Measurements from ENCODE around the gene CAMTA1.

The CAMTA1 gene

DNA sequence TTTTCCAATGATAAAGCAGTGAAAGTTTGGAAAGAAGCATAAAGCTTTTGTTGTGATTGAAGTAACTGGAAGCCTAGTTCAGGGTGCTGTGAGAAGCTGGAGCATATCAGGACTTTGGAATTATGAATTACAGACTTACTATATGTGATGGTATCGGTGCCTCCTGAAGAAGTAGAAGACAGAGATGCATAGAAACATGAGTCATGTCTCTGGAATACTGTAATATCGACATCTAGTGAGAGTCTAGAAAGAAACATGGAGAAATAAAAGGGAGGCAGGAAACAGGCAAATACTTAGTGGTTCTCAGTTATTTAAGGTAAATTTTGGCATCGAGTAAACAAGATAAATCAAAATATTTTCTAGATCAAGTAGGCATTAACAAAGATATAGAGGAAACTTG is 103.0 kb downstream of the CAMTA1 start:
- H3K4me3 ChIP-seq (ENCODE audit: low read depth, low read length): no peak overlapping the region
- TF ChIP-seq, protein P1, sequence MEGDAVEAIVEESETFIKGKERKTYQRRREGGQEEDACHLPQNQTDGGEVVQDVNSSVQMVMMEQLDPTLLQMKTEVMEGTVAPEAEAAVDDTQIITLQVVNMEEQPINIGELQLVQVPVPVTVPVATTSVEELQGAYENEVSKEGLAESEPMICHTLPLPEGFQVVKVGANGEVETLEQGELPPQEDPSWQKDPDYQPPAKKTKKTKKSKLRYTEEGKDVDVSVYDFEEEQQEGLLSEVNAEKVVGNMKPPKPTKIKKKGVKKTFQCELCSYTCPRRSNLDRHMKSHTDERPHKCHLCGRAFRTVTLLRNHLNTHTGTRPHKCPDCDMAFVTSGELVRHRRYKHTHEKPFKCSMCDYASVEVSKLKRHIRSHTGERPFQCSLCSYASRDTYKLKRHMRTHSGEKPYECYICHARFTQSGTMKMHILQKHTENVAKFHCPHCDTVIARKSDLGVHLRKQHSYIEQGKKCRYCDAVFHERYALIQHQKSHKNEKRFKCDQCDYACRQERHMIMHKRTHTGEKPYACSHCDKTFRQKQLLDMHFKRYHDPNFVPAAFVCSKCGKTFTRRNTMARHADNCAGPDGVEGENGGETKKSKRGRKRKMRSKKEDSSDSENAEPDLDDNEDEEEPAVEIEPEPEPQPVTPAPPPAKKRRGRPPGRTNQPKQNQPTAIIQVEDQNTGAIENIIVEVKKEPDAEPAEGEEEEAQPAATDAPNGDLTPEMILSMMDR (IDR thresholded peaks at IDR 0.05; ENCODE audit: low read depth, low read length): no peak

DNA sequence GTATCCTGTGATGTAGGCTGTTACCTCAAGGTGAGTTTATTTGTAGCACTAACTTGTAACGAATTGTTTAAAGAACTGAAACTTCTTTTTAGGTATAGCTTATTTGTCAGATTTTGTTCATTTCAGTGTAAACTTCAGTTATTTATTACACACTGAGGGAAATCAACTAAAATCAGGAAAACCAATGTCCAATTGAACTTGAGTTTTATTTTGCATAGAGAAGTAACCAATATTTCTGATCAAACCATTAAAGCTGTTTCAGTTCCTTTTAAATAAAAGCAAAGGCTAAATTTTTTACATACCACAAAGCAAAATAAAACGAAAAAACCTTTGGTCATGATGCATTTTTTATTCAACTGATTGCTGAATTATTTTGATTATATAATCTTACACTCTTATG is 103.6 kb downstream of the CAMTA1 start:
- TF ChIP-seq, protein P1 (IDR thresholded peaks at IDR 0.05; ENCODE audit: low read depth, low read length): no peak

DNA sequence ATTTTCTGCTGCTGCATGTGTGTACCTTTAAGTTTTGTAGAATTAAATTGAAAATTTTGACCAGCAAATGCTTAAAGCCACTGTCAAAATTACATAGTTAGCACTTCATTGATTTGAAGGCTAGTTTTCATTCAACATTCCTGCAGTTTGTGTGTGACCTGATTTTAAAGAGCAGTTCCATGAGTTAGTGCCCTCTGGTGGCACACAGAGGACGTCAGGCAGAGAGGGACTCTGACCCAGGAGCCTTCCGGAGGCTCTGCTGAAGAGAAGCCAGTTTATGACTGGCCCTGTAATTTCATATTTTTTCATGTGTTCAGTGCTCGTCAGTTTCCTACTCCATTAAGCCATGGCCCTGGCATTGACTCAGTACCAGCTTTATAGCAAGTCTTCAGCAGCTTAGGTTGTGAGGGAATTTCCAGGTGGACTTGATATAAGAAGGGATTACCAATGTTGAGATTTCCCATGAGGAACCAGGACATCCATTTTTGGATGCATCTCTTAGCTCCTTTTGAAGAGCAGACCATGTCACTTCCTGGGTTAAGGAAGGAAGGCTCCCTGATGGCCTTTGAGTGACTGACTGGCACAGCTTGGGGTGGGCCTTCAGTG is 104.7 kb downstream of the CAMTA1 start:
- TF ChIP-seq, protein P1 (IDR thresholded peaks at IDR 0.05; ENCODE audit: low read depth, low read length): peak; percentile 75
- H3K4me3 ChIP-seq (ENCODE audit: low read depth, low read length): no peak overlapping the region

More for the DNA sequence above, 103.6 kb downstream of the CAMTA1 start:
- no peak overlapping the region for H3K4me3 ChIP-seq (ENCODE audit: low read depth, low read length)

DNA sequence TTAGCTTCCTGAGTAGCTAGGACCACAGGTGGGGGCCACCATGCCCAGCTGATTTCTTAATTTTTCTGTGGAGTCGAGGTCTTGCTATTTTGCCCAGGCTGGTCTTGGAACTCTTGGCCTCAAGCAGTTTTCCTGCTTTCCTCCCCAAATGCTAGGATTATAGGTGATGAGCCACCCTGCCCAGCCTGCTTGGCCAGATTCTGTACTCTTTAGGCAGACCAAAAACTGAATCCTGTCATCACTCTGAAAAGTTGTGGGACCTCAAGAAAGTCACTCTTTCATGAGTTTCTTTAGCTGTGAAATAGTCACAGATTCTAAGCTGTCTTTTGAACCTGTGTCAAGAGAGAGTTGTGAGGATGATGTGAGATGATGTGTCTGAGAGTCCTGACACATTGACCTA is 105.4 kb downstream of the CAMTA1 start:
- TF ChIP-seq, protein P1 (IDR thresholded peaks at IDR 0.05; ENCODE audit: low read depth, low read length): no peak

DNA sequence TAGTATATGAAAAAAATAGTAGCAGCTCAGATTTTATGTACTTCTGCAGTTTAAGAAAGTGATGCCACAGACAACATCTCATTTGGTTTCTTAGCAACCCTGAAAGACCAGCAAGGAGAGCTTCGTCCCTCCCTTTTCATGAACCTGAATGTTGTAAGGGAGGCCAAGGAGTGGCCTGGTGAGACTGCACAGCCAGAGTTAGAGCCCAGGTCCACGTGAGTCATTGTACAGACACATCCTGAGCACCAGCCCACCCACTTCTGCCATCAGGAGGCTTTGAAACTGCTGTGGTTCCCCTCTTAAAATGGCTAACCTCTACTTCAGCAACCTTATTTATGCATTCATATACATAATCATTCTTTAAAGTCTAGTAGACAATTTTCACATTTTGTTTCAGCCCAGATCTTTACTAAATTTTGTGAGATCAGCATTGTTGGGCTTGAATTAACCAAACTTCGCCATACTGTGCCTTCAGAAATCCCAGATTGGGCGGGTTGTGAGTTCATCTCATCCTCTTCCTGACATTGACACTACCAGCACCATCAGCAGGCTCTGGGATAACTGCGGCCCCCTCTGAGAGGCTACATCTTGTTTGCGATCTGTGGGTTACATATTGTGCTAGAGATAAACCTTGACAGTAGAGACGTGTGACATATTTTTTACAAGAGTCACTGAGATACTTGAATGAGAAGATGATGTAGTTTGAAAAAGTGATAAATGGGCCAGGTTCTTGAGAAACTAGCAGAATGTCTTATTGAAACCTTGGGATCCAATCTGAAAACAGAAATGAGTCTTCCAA is 106.7 kb downstream of the CAMTA1 start:
- no peak overlapping the region for H3K4me3 ChIP-seq (ENCODE audit: low read depth, low read length)
- TF ChIP-seq, protein P1 (IDR thresholded peaks at IDR 0.05; ENCODE audit: low read depth, low read length): no peak

More for the DNA sequence above, 105.4 kb downstream of the CAMTA1 start:
- no peak overlapping the region for H3K4me3 ChIP-seq (ENCODE audit: low read depth, low read length)

DNA sequence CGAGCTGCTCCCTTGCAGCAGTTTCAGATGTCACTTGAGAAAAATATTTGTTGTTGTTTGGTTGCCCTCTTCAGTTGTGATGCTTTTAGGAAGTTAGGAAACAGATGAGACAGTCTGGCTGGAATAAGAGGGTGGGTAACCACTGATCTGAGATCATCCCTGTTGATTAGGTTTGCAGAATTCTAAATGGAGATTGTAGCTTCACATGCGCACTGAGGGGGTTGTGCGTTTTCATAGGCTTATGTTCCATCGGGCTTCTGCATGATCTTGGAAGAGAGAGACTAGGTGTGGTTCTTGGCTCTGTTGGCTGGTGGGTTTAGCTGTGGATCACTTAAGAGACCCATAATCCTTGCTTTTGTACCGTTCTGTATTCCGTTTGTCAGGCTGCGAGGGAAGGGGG is 108.1 kb downstream of the CAMTA1 start:
- H3K4me3 ChIP-seq (ENCODE audit: low read depth, low read length): no peak overlapping the region
- TF ChIP-seq, protein P1 (IDR thresholded peaks at IDR 0.05; ENCODE audit: low read depth, low read length): no peak

DNA sequence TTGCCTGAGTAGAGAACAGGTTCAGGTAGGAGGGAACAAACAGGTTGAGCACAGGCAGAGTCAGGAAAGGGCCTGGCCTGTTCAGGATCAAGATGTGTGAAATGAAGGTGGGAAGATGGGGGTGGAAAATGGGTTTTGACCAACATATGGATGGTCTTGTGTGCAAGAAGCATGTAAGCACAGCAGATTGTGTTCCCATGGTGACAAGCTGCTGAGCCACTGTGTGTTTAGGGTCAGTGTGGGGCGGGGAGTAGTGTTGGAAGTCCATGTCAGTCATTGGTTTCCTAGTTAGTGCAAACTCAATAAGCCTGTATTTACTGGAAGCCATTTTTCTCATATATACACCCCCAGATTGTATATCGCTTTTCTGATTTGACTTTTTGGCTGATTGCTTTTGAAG is 111.9 kb downstream of the CAMTA1 start:
- TF ChIP-seq, protein P1 (IDR thresholded peaks at IDR 0.05; ENCODE audit: low read depth, low read length): no peak
- no peak overlapping the region for H3K4me3 ChIP-seq (ENCODE audit: low read depth, low read length)

Measured in WI38 (cell line).